ENCODE data around the gene CDC42BPA.

Gene CDC42BPA

GRCh38 chr1:227303662-227304061, 14.6 kb downstream of the CDC42BPA start:
- TF ChIP-seq FOXP2 (optimal IDR thresholded peaks at IDR 0.05; ENCODE audit: borderline replicate concordance, extremely low read depth, extremely low read length, insufficient read depth), result no peak
- TF ChIP-seq SIN3A (IDR thresholded peaks at IDR 0.05; ENCODE audit: borderline replicate concordance, insufficient read depth, low read length), result no peak
- TF ChIP-seq, protein P1, sequence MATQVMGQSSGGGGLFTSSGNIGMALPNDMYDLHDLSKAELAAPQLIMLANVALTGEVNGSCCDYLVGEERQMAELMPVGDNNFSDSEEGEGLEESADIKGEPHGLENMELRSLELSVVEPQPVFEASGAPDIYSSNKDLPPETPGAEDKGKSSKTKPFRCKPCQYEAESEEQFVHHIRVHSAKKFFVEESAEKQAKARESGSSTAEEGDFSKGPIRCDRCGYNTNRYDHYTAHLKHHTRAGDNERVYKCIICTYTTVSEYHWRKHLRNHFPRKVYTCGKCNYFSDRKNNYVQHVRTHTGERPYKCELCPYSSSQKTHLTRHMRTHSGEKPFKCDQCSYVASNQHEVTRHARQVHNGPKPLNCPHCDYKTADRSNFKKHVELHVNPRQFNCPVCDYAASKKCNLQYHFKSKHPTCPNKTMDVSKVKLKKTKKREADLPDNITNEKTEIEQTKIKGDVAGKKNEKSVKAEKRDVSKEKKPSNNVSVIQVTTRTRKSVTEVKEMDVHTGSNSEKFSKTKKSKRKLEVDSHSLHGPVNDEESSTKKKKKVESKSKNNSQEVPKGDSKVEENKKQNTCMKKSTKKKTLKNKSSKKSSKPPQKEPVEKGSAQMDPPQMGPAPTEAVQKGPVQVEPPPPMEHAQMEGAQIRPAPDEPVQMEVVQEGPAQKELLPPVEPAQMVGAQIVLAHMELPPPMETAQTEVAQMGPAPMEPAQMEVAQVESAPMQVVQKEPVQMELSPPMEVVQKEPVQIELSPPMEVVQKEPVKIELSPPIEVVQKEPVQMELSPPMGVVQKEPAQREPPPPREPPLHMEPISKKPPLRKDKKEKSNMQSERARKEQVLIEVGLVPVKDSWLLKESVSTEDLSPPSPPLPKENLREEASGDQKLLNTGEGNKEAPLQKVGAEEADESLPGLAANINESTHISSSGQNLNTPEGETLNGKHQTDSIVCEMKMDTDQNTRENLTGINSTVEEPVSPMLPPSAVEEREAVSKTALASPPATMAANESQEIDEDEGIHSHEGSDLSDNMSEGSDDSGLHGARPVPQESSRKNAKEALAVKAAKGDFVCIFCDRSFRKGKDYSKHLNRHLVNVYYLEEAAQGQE (IDR thresholded peaks at IDR 0.05; ENCODE audit: insufficient read depth in 1 of 2, low read depth in 2 of 2, low read length in 2 of 2), result no peak
- TF ChIP-seq TAF1 (IDR thresholded peaks at IDR 0.05; ENCODE audit: borderline replicate concordance, insufficient read depth, low read length), result no peak
- TF ChIP-seq POLR2AphosphoS5 (IDR thresholded peaks at IDR 0.05; ENCODE audit: low read depth, low read length), result no peak

DNA sequence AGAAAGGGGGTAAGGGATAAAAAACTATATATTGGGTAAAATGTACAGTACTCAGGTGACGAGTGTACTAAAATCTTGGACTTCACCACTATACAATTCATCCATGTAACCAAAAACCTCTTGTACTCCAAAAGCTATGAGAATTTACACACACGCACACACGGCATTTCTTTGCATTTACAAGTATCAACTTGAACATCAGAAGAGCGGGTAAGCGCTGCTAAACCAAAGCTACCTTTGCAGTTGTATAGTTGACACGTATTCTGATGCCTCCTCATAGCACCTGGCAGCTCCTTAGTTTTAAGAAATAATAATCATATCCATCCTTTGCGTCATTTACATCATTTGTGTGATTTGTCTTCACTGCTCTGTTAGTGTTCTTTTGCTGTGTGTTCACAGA, 17.6 kb downstream of the CDC42BPA start:
- TF ChIP-seq FOXP2 (optimal IDR thresholded peaks at IDR 0.05; ENCODE audit: borderline replicate concordance, extremely low read depth, extremely low read length, insufficient read depth), result no peak
- no peak for TF ChIP-seq POLR2AphosphoS5 (IDR thresholded peaks at IDR 0.05; ENCODE audit: low read depth, low read length)

- TF ChIP-seq, protein P1 (IDR thresholded peaks at IDR 0.05; ENCODE audit: insufficient read depth in 1 of 2, low read depth in 2 of 2, low read length in 2 of 2), result no peak
- TF ChIP-seq POLR2AphosphoS5 (IDR thresholded peaks at IDR 0.05; ENCODE audit: low read depth, low read length) (no peak), SIN3A (IDR thresholded peaks at IDR 0.05; ENCODE audit: borderline replicate concordance, insufficient read depth, low read length) (no peak), FOXP2 (optimal IDR thresholded peaks at IDR 0.05; ENCODE audit: borderline replicate concordance, extremely low read depth, extremely low read length, insufficient read depth) (no peak), TAF1 (IDR thresholded peaks at IDR 0.05; ENCODE audit: borderline replicate concordance, insufficient read depth, low read length) (no peak)
Measured at GRCh38 chr1:227299688-227300087, 18.6 kb downstream of the CDC42BPA start.

- TF ChIP-seq TAF1 (IDR thresholded peaks at IDR 0.05; ENCODE audit: borderline replicate concordance, insufficient read depth, low read length), result no peak
- TF ChIP-seq FOXP2 (optimal IDR thresholded peaks at IDR 0.05; ENCODE audit: borderline replicate concordance, extremely low read depth, extremely low read length, insufficient read depth), result no peak
- TF ChIP-seq SIN3A (IDR thresholded peaks at IDR 0.05; ENCODE audit: borderline replicate concordance, insufficient read depth, low read length), result no peak
- no peak for TF ChIP-seq POLR2AphosphoS5 (IDR thresholded peaks at IDR 0.05; ENCODE audit: low read depth, low read length)
- TF ChIP-seq, protein P1 (IDR thresholded peaks at IDR 0.05; ENCODE audit: insufficient read depth in 1 of 2, low read depth in 2 of 2, low read length in 2 of 2), result no peak
Measured at GRCh38 chr1:227299241-227299627, 19.1 kb downstream of the CDC42BPA start.

DNA sequence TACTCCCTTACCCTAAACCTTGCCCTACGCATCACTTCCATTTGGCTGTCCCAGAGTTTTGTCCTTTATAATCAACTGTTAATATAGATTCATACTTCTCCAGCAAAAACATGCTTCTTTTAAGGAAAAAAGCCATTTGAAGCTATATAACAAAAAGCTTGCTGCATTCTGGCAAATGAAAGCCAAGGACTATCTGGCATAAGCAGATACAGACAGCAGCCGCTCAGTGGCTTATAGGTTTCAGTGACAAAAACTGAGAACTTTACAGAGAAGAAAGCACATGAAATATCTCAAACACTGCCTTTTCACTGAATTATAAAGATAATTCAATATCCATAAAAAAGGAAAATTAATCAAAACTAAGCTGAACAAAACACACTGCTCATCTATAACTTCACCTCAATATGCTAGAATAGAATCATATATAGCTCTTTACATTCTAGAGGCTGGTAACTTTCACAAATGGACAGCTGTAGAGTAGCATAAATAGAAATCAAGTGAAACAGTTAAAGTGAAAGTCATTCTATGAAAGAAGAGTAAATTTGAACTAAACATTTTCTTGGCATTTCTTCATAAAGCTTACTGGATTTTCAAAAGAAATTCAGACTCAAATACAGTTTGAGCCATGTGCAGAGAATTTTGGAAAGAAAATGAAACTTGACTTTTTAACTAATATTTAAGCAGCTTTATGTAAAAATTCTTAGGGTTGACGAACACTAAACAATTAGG, 19.6 kb downstream of the CDC42BPA start:
- TF ChIP-seq POLR2AphosphoS5 (IDR thresholded peaks at IDR 0.05; ENCODE audit: low read depth, low read length), result no peak
- TF ChIP-seq, protein P1 (IDR thresholded peaks at IDR 0.05; ENCODE audit: insufficient read depth in 1 of 2, low read depth in 2 of 2, low read length in 2 of 2), result no peak
- no peak for TF ChIP-seq TAF1 (IDR thresholded peaks at IDR 0.05; ENCODE audit: borderline replicate concordance, insufficient read depth, low read length)
- no peak for TF ChIP-seq SIN3A (IDR thresholded peaks at IDR 0.05; ENCODE audit: borderline replicate concordance, insufficient read depth, low read length)
- TF ChIP-seq FOXP2 (optimal IDR thresholded peaks at IDR 0.05; ENCODE audit: borderline replicate concordance, extremely low read depth, extremely low read length, insufficient read depth), result no peak
